ENCODE results near the gene TP73.

The TP73 gene

GRCh38 chr1:3731583-3732433 lies 79.5 kb downstream of the TP73 start:
- no peak for DNase-seq

- DNase-seq = no peak
Observed at GRCh38 chr1:3732434-3733093, 80.2 kb downstream of the TP73 start.

- DNase-seq = no peak
Observed at GRCh38 chr1:3733094-3733882, 81.0 kb downstream of the TP73 start.

- no peak for DNase-seq
Observed at GRCh38 chr1:3733883-3734589, 81.7 kb downstream of the TP73 start.

- DNase-seq = no peak
Observed at GRCh38 chr1:3734602-3735001, 82.3 kb downstream of the TP73 start.

- no peak for DNase-seq
Observed at GRCh38 chr1:3735027-3735681, 82.8 kb downstream of the TP73 start.

GRCh38 chr1:3735688-3736087 lies 83.4 kb downstream of the TP73 start:
- no peak for DNase-seq

- no peak for DNase-seq
Observed at GRCh38 chr1:3736131-3736561, 83.8 kb downstream of the TP73 start.

- no peak for DNase-seq
Observed at GRCh38 chr1:3736708-3737107, 84.4 kb downstream of the TP73 start.

- DNase-seq = no peak
Observed at GRCh38 chr1:3738943-3739342, 86.6 kb downstream of the TP73 start.

GRCh38 chr1:3740042-3740441 lies 87.7 kb downstream of the TP73 start:
- no peak for DNase-seq

- DNase-seq = no peak
Observed at GRCh38 chr1:3740752-3741151, 88.4 kb downstream of the TP73 start.

- DNase-seq = no peak
Observed at GRCh38 chr1:3741566-3742438, 89.5 kb downstream of the TP73 start.

GRCh38 chr1:3742439-3743298 lies 90.4 kb downstream of the TP73 start:
- DNase-seq = no peak

GRCh38 chr1:3743421-3743820 lies 91.1 kb downstream of the TP73 start:
- no peak for DNase-seq

- DNase-seq = no peak
Observed at GRCh38 chr1:3743826-3744225, 91.5 kb downstream of the TP73 start.

- DNase-seq = no peak
Observed at GRCh38 chr1:3744646-3745045, 92.3 kb downstream of the TP73 start.

GRCh38 chr1:3745071-3745470 lies 92.8 kb downstream of the TP73 start:
- DNase-seq = no peak

- DNase-seq = no peak
Observed at GRCh38 chr1:3745590-3746381, 93.5 kb downstream of the TP73 start.

All from GOT3 (cell line).